ENCODE results near the gene PAQR5. TPM values are rescaled to one million over a fixed set of nuclear protein-coding genes. Genes with fewer than 3 reads are reported as not detected.
A peak's percentile ranks its signal among the peaks of the same experiment; 100 is the strongest.

The PAQR5 gene
- total RNA-seq, 1 experiment from 2014 or later, result 9.4 TPM

GRCh38 chr15:69314736-69315135 is 16.0 kb downstream of the PAQR5 start:
- Mint-ChIP-seq H3K27me3 (ENCODE audit: low read depth) (no peaks in the 10 kb centered on the region), H3K9me3 (no peaks in the 10 kb centered on the region), H3K4me1 (peaks cover 21% of the 10 kb centered on the region), H3K4me3 (no peak overlapping the region), H3K27ac (no peak overlapping the region), H3K36me3 (no peaks in the 10 kb centered on the region)
- CTCF ChIA-PET, result interaction anchor here (0.6 kb wide), 1 partner anchor 81 kb away, joined by 3 read pairs; no protein-coding TSS in a partner anchor
- POLR2A ChIA-PET, result no interaction called here
- no peak for ATAC-seq
- TF ChIP-seq FOXP4 (CRISPR knock-in tag; IDR thresholded peaks at IDR 0.05), result no peak
- no peak for TF ChIP-seq USF1 (CRISPR knock-in tag; IDR thresholded peaks at IDR 0.05)
- DNase-seq (ENCODE audit: low spot score), result no peak

- Mint-ChIP-seq H3K27me3 (ENCODE audit: low read depth) (no peaks in the 10 kb centered on the region), H3K36me3 (no peaks in the 10 kb centered on the region), H3K4me1 (peaks cover 21% of the 10 kb centered on the region), H3K4me3 (no peak overlapping the region), H3K9me3 (no peaks in the 10 kb centered on the region), H3K27ac (0 out of 2 replicates have a peak overlapping the region, but pooled peaks have one; percentile 54)
- DNase-seq (ENCODE audit: low spot score), result no peak
- TF ChIP-seq MXD4 (CRISPR knock-in tag; IDR thresholded peaks at IDR 0.05; ENCODE audit: borderline replicate concordance) (no peak), ZNF317 (CRISPR knock-in tag; IDR thresholded peaks at IDR 0.05; ENCODE audit: borderline replicate concordance, low read depth) (no peak), MLX (CRISPR knock-in tag; IDR thresholded peaks at IDR 0.05) (no peak), ZNF416 (CRISPR knock-in tag; IDR thresholded peaks at IDR 0.05) (no peak), E2F5 (CRISPR knock-in tag; IDR thresholded peaks at IDR 0.05) (no peak), ATF1 (CRISPR knock-in tag; IDR thresholded peaks at IDR 0.05) (no peak), HMGXB4 (CRISPR knock-in tag; IDR thresholded peaks at IDR 0.05) (no peak), ZNF532 (CRISPR knock-in tag; IDR thresholded peaks at IDR 0.05; ENCODE audit: borderline replicate concordance) (no peak), SOX15 (CRISPR knock-in tag; IDR thresholded peaks at IDR 0.05) (no peak), RORB (CRISPR knock-in tag; IDR thresholded peaks at IDR 0.05) (no peak), ZBTB21 (CRISPR knock-in tag; IDR thresholded peaks at IDR 0.05; ENCODE audit: borderline replicate concordance) (no peak), GTF2I (CRISPR knock-in tag; conservative IDR thresholded peaks at IDR 0.05) (no peak), ZNF219 (CRISPR knock-in tag; IDR thresholded peaks at IDR 0.05; ENCODE audit: borderline replicate concordance) (no peak), PRDM15 (CRISPR knock-in tag; IDR thresholded peaks at IDR 0.05) (no peak)
- POLR2A ChIA-PET, result no interaction called here
- ATAC-seq, result no peak
- CTCF ChIA-PET, result no interaction called here
Observed at GRCh38 chr15:69315402-69316110, 16.8 kb downstream of the PAQR5 start.

Data from WTC11 (cell line).